Right cardiac atrium (tissue), 5 donors: ENCODE measurements around the gene AGAP1. TPM values are rescaled to one million over a fixed set of nuclear protein-coding genes. Genes with fewer than 3 reads are reported as not detected.

Source experiments
- ATAC-seq, 2 donors: fragments of 200-7000 bp; cut with Tn5 transposase; one replicate each; pipeline versions ENCODE4 v1.8.0 to v1.9.1; 2020; ENCODE audit warnings: moderate library complexity in 2 of 2, mild to moderate bottlenecking in 1 of 2
- DNase-seq, 3 donors: peaks; one replicate each; pipeline ENCODE4 v3.0.0-alpha.2; 2020
- H3K27ac ChIP-seq: one replicate; pipeline ENCODE4 v1.5.1; 2013; ENCODE audit warnings: mild to moderate bottlenecking, low read length, control low read depth, moderate library complexity
- H3K27me3 ChIP-seq: one replicate; pipeline ENCODE4 v1.6.1; 2013; ENCODE audit not compliant: control insufficient read depth, insufficient read depth
- H3K4me1 ChIP-seq: one replicate; pipeline ENCODE4 v1.6.1; 2013; ENCODE audit warnings: low read length; ENCODE audit not compliant: control insufficient read depth, insufficient read depth
- H3K4me3 ChIP-seq: one replicate; pipeline ENCODE4 v1.5.1; 2013; ENCODE audit warnings: low read length, control low read depth
- H3K9me3 ChIP-seq: one replicate; pipeline ENCODE4 v1.6.1; 2013; ENCODE audit warnings: low read length; ENCODE audit not compliant: control insufficient read depth
- WGBS: extraction: QIAGEN DNeasy Blood & Tissue Kit; methylation state at CpG from one replicate; pipeline ENCODE4 v1.1.7; 2013; 5-methylcytosine and 5-hydroxymethylcytosine counted together
- intact Hi-C, 4 donors: fragments of 100-400 bp; cut with DNase I; formaldehyde crosslinking; loops; one replicate each; pipeline versions ENCODE4 v1.11.0 to v1.14.0; 2022 to 2023
- polyA plus RNA-seq: library from polyadenylated mRNA; stranded (reverse); fragments of 200-250 nt; gene quantifications from one replicate; pipeline ENCODE4 v1.2.3, GENCODE V29; 2013
- total RNA-seq, 4 donors: library from RNA; stranded (reverse); fragmentation: NEBNext Ultra II Directional; extraction: Animal tissue kit (Norgen Biotek cat#: 25700); gene quantifications; one replicate each; pipeline ENCODE4 v1.2.1, GENCODE V29; 2021
- donor health status: healthy with polysubstance abuse.
- donor health status: DM: no; HTN: yes; CAD: no.
- donor health status: DM: no; HTN: no; CAD: no.
- donor health status: DM: no; HTN: yes; CAD: no; lungs with severe emphysema.
- donor health status: DM: yes; HTN: yes; CAD: no.

The AGAP1 gene
- total and polyA plus RNA-seq, 5 donors = 10.5 to 25.3 (median 22.6) TPM

DNA sequence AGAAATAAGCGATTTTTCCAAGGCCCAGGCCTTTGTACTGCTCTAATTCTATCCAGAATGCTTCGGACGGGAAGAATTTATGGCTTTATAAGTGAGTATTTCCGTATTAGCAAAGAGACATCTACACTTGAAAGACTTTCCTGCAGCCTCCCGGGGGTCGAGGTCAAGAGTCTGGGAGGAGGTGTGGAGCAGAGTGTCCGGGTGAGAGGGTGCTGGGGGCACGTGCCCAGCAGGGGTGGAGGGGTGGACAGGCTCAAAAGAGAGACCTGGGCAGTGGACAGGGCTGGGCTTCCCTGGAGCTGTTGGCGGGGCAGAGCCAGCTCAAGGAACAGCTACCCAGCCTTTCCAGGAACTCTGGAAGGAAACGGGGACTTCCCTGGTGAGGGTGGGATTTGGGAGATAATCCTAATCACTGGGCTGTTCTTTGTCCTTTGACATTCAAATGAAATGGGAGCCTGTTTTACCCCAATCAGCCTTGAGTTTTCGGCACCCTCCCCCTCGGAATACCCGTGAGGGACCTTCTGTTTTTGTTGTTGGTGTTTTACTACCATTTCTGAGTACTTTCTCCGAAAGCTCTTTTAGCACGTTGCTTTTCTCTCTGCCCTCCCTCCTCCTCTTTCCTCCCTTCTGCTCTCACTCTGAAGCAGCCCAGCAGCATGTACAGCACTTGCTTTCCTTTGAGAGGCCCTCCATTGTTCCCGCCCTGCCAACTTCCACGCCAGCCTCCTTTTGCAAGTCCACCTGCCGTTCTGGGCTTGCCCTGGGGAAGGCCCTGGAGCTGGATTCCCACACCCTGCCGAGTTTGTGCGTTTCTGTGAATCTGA is 164.7 kb downstream of the AGAP1 start:
- intact Hi-C loops = no loop called here
- Histone ChIP-seq H3K27ac (no peak overlapping the region), H3K27me3 (no peaks in the 10 kb centered on the region), H3K9me3 (no peaks in the 10 kb centered on the region), H3K4me3 (no peak overlapping the region), H3K4me1 (peaks cover 8% of the 10 kb centered on the region)
- ATAC-seq = peak in 1 of 2 donors; percentile 12
- WGBS = 42% methylated on average over 20 of the region's 20 CpGs
- no peak for DNase-seq

DNA sequence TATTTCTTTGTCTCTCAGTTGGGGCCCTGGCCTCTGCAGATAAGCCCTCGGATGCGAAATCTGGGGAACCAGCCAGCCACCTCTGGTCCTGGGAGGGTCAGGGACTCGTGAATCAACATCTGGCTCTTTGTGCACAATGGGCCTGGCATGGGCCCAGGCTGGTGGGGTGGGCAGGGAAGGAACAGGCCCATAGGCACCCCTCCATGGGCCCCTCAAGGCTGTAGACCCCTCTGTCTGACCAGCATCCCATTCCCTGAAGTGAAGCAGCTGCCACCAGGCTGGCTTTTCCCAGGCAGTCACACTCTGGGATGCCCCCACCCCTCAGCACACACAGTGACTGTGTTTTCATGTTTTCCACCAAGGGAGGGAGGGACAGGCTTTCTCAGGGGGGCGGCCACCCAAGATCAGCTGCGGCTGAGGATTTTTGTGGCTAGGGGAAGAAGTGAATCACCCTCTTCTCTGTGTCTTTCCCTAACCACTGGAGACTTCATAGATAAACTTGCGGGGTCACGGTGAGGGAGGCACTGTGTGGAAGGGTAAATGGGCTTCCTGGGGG is 166.0 kb downstream of the AGAP1 start:
- intact Hi-C loops = no loop called here
- no peaks in the 10 kb centered on the region for H3K9me3 ChIP-seq
- 56% methylated on average over 7 of the region's 7 CpGs for WGBS
- H3K4me3 ChIP-seq = no peak overlapping the region
- DNase-seq = peak in 1 of 3 donors; percentile 38
- no peak overlapping the region for H3K27ac ChIP-seq
- ATAC-seq = peak in 1 of 2 donors; percentile 63
- no peaks in the 10 kb centered on the region for H3K27me3 ChIP-seq
- peaks cover 8% of the 10 kb centered on the region for H3K4me1 ChIP-seq

DNA sequence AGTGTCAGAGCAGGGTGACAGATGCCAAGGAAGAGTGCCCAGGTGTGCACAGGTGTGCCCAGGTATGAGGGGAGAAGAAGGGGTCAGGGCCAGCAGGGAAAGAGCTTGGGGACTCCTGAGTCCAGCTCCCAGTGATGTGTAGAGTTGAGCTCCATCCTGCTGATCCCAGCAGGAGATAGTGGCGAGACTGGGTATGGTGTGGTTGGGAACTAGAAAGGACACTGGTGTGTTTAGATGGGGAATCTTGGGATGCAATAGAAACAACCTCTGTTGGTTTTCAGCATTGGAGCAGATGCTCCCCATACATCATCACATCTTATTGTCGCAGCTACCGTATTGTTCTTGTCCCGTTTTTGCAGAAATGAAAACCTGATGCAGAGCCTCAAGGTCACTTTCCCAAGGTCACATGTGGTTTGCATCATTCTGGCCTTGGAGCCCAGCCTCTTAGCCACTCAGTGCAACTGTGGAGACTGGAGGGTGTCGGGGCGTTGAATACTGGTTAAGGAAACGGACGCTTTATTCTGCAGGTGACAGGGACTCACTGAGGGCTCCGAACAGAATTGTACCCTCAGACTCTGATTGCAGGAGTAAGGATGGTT is 166.7 kb downstream of the AGAP1 start:
- peaks cover 8% of the 10 kb centered on the region for H3K4me1 ChIP-seq

DNA sequence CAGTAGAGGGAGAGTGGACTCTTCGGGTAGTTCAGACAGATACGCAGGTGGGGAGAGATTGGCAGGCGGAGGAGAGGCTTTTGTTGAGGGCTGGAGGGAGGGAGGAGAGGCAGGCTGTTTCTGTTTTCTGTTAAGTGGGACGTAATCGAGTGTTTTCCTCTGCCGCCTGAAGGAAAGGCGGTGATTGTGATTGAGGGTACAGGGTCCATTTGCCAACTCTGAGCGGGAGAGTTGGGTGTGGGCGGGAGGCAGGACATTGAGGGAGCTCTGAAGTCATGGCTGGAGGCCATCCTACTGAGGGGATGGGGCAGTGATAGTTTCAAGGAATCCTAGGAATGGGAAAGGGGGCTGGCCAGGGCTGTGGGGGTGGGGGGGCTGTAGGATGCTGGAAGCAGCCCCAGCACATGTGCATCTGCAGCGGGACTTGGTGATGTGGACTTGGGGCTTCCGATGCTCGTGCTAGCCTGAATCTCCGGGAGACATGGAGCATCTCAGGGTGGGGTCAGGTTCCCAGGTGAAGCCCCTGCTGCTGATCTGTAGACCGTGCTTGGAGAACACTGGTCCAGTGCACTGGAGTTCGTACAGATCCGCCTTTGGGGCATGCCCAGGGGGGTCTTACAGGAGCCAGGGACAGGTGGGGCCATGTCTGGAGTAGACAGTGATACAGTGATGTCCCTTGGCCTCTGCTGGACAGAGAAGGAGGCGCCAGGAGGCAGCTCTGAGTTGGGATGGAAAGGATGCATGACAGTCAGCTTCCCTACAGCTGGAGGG is 167.5 kb downstream of the AGAP1 start:
- H3K27me3 ChIP-seq = no peaks in the 10 kb centered on the region
- intact Hi-C loops = no loop called here
- no peak overlapping the region for H3K27ac ChIP-seq
- WGBS = 73% methylated on average over 17 of the region's 17 CpGs
- ATAC-seq = no peak
- no peaks in the 10 kb centered on the region for H3K9me3 ChIP-seq
- H3K4me3 ChIP-seq = no peak overlapping the region
- DNase-seq = no peak
- peaks cover 8% of the 10 kb centered on the region for H3K4me1 ChIP-seq

More for the DNA sequence above, 166.7 kb downstream of the AGAP1 start:
- intact Hi-C loops = no loop called here
- DNase-seq (no peak), ATAC-seq (no peak)
- WGBS = 89% methylated on average over 9 of the region's 9 CpGs
- no peak overlapping the region for H3K4me3 ChIP-seq
- no peak overlapping the region for H3K27ac ChIP-seq
- H3K9me3 ChIP-seq = no peaks in the 10 kb centered on the region
- no peaks in the 10 kb centered on the region for H3K27me3 ChIP-seq

DNA sequence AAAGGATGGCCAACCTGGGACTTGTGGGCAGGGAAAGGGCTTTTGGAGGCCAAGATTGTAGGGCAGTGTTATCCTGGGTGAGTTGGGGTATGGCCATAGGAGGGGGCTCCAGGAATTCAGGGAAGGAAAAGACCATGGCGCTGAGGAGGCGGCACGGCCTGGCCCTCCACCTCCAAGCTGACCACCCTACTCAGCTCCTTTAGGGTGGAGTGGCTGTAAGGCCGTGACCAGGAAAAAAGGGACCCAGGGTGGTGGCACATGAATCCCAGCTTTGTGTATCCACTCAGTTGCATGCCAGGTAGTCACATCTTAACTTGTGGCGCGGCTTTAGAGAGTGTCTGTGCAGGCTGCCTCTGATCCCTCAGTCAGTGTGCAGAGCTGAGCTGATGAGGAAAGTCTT is 168.1 kb downstream of the AGAP1 start:
- no peak for ATAC-seq
- Histone ChIP-seq H3K27ac (no peak overlapping the region), H3K27me3 (no peaks in the 10 kb centered on the region), H3K9me3 (no peaks in the 10 kb centered on the region), H3K4me3 (no peak overlapping the region), H3K4me1 (peaks cover 8% of the 10 kb centered on the region)
- intact Hi-C loops = no loop called here
- no peak for DNase-seq
- WGBS = 99% methylated on average over 6 of the region's 6 CpGs

DNA sequence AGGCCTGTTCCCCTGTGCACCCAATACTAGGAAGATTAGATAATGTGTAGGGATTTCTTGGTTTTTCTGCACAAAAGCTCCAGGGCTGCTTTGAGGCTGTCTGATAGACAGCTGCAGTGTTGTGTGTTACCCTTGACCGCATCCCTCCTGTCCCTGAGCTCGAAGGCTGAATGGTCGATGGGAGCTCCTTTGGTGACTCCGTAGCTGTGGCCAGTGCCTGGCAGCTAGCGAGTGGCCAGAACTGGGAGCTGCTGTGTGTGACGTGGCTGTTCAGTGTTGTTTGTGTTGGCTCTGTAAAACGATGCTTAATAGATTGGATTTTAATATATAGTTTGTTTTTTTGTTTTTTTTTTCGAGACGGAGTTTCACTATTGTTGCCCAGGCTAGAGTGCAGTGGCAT is 170.0 kb downstream of the AGAP1 start:
- DNase-seq = no peak
- H3K9me3 ChIP-seq = no peaks in the 10 kb centered on the region
- no peak overlapping the region for H3K27ac ChIP-seq
- H3K4me1 ChIP-seq = peaks cover 7% of the 10 kb centered on the region
- ATAC-seq = no peak
- WGBS = 67% methylated on average over 9 of the region's 9 CpGs
- H3K27me3 ChIP-seq = no peaks in the 10 kb centered on the region
- H3K4me3 ChIP-seq = no peak overlapping the region
- intact Hi-C loops = no loop called here

DNA sequence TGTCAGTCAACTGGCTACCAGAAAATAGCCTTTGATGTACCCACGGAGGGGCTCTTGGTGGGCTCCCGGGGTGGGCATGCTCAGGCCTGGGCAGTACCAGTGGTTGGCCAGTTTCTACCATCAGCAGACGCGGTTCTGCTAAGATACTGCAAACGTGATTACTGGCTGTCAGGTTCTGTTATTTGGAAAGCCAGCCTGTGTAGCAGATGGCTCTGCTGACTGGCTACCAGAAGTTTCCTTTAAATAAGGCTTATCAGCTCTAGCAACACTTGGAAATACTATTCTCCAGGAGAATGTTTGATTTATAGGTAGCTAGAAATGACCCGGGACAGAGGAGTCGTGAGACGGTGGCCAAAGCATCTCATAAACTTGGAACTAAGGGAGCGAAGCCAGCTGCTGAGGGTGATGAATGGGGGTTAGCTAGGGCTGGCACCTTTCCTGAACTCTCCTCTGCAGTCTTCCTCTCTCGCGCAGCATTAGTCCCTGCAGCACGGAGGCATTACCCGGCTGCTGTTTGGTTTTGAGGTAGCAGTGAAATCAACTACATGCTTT is 171.9 kb downstream of the AGAP1 start:
- H3K4me1 ChIP-seq = peaks cover 4% of the 10 kb centered on the region
- H3K9me3 ChIP-seq = no peaks in the 10 kb centered on the region
- WGBS = 8% methylated on average over 13 of the region's 13 CpGs
- DNase-seq = no peak
- H3K27me3 ChIP-seq = no peaks in the 10 kb centered on the region
- ATAC-seq = no peak
- no peak overlapping the region for H3K27ac ChIP-seq
- intact Hi-C loops = loop anchor here in 1 of 4 donors (5.0 kb wide), 1 partner anchor 68 kb away; no protein-coding TSS in a partner anchor
- peak overlapping the region; percentile 57 for H3K4me3 ChIP-seq

DNA sequence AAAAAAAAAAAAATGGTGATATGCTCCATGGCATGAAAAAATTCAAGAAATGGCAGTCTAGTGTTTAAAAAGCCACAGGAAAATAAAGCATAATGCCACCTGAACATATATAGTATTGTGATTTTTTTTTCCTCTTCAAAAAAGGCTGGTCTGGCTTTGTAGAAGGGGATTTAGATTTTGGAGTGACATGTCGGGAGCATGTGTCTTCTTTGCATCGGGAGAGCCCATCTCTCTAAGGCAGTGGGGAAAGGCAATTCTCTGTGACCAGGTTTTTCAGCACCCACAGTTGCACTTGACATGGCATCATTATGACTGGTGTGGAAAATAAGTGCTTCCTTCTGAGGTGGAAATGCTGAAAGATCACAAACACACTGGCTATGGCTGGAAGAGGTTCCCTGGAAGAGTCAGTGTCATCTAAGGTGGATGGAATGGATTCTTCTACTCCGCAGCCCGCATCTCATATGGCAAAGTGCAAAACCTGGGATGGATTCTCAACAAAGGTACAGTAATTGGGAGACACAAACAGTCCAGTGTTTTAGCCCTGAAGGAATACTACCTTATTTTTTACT is 172.5 kb downstream of the AGAP1 start:
- DNase-seq (no peak), ATAC-seq (peak; percentile 42 to 66)
- H3K27me3 ChIP-seq = no peaks in the 10 kb centered on the region
- H3K4me1 ChIP-seq = peaks cover 4% of the 10 kb centered on the region
- intact Hi-C loops = loop anchor here in 1 of 4 donors (5.0 kb wide), 1 partner anchor 69 kb away; no protein-coding TSS in a partner anchor
- H3K9me3 ChIP-seq = no peaks in the 10 kb centered on the region
- peak overlapping the region; percentile 57 for H3K4me3 ChIP-seq
- no peak overlapping the region for H3K27ac ChIP-seq
- 2% methylated on average over 4 of the region's 4 CpGs for WGBS

DNA sequence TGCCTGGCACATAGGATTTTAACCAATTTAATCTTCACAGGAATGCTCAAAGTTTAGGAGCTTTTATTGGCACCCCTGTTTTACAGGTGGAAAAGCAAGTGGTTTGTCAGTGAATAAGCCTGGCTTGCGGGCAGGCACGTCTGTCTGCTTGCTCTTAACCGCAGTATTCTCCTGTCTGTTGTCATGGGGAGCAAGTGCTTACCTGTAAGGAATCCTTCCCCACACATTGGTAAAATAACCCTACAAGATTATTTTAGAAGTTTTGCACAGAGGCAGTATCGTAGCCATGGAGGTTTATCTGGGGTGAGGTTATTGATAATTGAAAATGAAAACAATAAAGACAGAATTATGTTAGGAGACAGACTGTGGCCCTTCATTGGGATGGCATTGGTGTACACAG is 174.9 kb downstream of the AGAP1 start:
- intact Hi-C loops = loop anchor here in 1 of 4 donors (5.0 kb wide), 1 partner anchor 71 kb away; no protein-coding TSS in a partner anchor
- H3K4me1 ChIP-seq = peaks cover 1% of the 10 kb centered on the region
- no peak overlapping the region for H3K27ac ChIP-seq
- 95% methylated on average over 4 of the region's 4 CpGs for WGBS
- no peaks in the 10 kb centered on the region for H3K9me3 ChIP-seq
- DNase-seq (no peak), ATAC-seq (no peak)
- H3K4me3 ChIP-seq = no peak overlapping the region
- H3K27me3 ChIP-seq = no peaks in the 10 kb centered on the region

DNA sequence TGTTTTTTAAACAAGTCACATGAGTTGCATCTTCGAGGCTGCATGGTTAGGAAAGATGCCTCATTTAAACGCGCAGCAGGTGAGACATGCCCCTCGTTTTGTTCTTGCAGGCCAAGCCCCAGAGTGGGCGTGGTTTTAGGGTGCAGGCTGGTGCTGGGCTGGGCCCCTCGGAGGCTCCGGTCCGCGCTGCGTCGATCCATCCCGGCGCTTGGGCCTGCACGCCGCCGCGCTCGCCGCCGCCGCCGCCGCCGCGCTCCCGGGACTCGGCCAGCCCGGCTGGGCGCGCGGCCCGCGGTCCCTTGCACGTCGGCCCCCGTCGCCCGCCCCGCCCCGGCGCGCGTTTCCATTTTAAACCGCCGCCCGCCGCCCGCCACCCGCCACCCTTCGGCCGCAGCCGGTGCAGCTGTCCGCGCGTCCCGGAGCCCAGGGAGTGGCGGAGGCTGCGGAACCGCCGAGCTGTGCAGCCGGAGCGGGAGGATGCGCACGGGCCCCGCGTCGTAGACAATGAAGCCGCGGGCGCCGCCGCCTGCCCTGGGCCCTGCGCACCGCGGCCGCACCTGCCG is 175.5 kb downstream of the AGAP1 start:
- under 1% methylated on average over 77 of the region's 77 CpGs for WGBS
- Histone ChIP-seq H3K27ac (no peak overlapping the region), H3K4me1 (peaks cover 1% of the 10 kb centered on the region), H3K27me3 (no peaks in the 10 kb centered on the region), H3K4me3 (peak overlapping the region; percentile 85), H3K9me3 (no peaks in the 10 kb centered on the region)
- DNase-seq (peak; percentile 76 to 89 (median 87)), ATAC-seq (peak; percentile 69 to 78)
- intact Hi-C loops = loop anchor here in 1 of 4 donors (5.0 kb wide), 1 partner anchor 72 kb away; no protein-coding TSS in a partner anchor
